ENCODE results near the gene GRAP2. TPM values are rescaled to one million over a fixed set of nuclear protein-coding genes. Genes with fewer than 3 reads are reported as not detected.

Gene GRAP2
- total and polyA plus RNA-seq, 8 donors, result 0.42 to 1.3 (median 0.79) TPM

GRCh38 chr22:39916496-39916895 lies 15.6 kb downstream of the GRAP2 start:
- H3K36me3 ChIP-seq, result no peaks in the 10 kb centered on the region
- H3K9me3 ChIP-seq, result no peaks in the 10 kb centered on the region
- no peak overlapping the region for H3K4me3 ChIP-seq
- TF ChIP-seq CTCF (IDR thresholded peaks at IDR 0.05), result no peak
- intact Hi-C loops (cut with DNase I), result no loop called here
- DNase-seq, result no peak
- no peak for ATAC-seq
- H3K4me1 ChIP-seq, result no peaks in the 10 kb centered on the region
- H3K27me3 ChIP-seq, result no peaks in the 10 kb centered on the region
- WGBS, 2 donors, result 81 to 84% methylated on average over 3 of the region's 3 CpGs
- no peak for FAIRE-seq
- H3K27ac ChIP-seq, result no peak overlapping the region

GRCh38 chr22:39917197-39917643 lies 16.3 kb downstream of the GRAP2 start:
- ATAC-seq (no peak), FAIRE-seq (no peak), DNase-seq (no peak)
- intact Hi-C loops (cut with DNase I), result no loop called here
- no peaks in the 10 kb centered on the region for H3K36me3 ChIP-seq
- no peak overlapping the region for H3K4me3 ChIP-seq
- TF ChIP-seq CTCF (IDR thresholded peaks at IDR 0.05), result no peak
- no peaks in the 10 kb centered on the region for H3K4me1 ChIP-seq
- WGBS, 2 donors, result 73 to 79% methylated on average over 5 of the region's 5 CpGs
- H3K27me3 ChIP-seq, result no peaks in the 10 kb centered on the region
- no peaks in the 10 kb centered on the region for H3K9me3 ChIP-seq
- no peak overlapping the region for H3K27ac ChIP-seq

- FAIRE-seq (no peak), DNase-seq (no peak), ATAC-seq (no peak)
- no peak overlapping the region for H3K27ac ChIP-seq
- no peaks in the 10 kb centered on the region for H3K9me3 ChIP-seq
- H3K4me3 ChIP-seq, result no peak overlapping the region
- TF ChIP-seq CTCF (IDR thresholded peaks at IDR 0.05), result no peak
- no peaks in the 10 kb centered on the region for H3K4me1 ChIP-seq
- intact Hi-C loops (cut with DNase I), result no loop called here
- no peaks in the 10 kb centered on the region for H3K27me3 ChIP-seq
- H3K36me3 ChIP-seq, result no peaks in the 10 kb centered on the region
- WGBS, 2 donors, result 51 to 57% methylated on average over 12 of the region's 12 CpGs
Observed at GRCh38 chr22:39917776-39918495, 17.1 kb downstream of the GRAP2 start.

GRCh38 chr22:39920134-39920743 lies 19.4 kb downstream of the GRAP2 start:
- Histone ChIP-seq H3K4me3 (no peak overlapping the region), H3K27me3 (no peaks in the 10 kb centered on the region), H3K27ac (no peak overlapping the region), H3K36me3 (no peaks in the 10 kb centered on the region), H3K4me1 (no peaks in the 10 kb centered on the region), H3K9me3 (no peaks in the 10 kb centered on the region)
- no peak for FAIRE-seq
- 85 to 88% methylated on average over 8 of the region's 8 CpGs for WGBS, 2 donors
- intact Hi-C loops (cut with DNase I), result no loop called here
- no peak for ATAC-seq
- TF ChIP-seq CTCF (IDR thresholded peaks at IDR 0.05), result no peak
- DNase-seq, result no peak

GRCh38 chr22:39923696-39924095 lies 22.8 kb downstream of the GRAP2 start:
- no peak for TF ChIP-seq CTCF (IDR thresholded peaks at IDR 0.05)
- DNase-seq (peak in 2 of 6 donors; percentile 28 to 44), ATAC-seq (peak; percentile 69 to 83 (median 76)), FAIRE-seq (no peak)
- H3K4me1 ChIP-seq, result no peaks in the 10 kb centered on the region
- no peak overlapping the region for H3K27ac ChIP-seq
- intact Hi-C loops (cut with DNase I), result no loop called here
- no peaks in the 10 kb centered on the region for H3K36me3 ChIP-seq
- H3K9me3 ChIP-seq, result no peaks in the 10 kb centered on the region
- H3K4me3 ChIP-seq, result no peak overlapping the region
- no peaks in the 10 kb centered on the region for H3K27me3 ChIP-seq
- WGBS, 2 donors, result 10 to 13% methylated on average over 5 of the region's 5 CpGs
